ENCODE measurements around the gene THAP11. TPM values are rescaled to one million over a fixed set of nuclear protein-coding genes. Genes with fewer than 3 reads are reported as not detected.
"Not testable (repeated sequence)": the region's sequence is repeated elsewhere in the genome, so short reads cannot be mapped to it uniquely, and the experiment has no call there.

The THAP11 gene
- polyA plus RNA-seq, 1 donor from 2014 or later: 42.6 TPM

DNA sequence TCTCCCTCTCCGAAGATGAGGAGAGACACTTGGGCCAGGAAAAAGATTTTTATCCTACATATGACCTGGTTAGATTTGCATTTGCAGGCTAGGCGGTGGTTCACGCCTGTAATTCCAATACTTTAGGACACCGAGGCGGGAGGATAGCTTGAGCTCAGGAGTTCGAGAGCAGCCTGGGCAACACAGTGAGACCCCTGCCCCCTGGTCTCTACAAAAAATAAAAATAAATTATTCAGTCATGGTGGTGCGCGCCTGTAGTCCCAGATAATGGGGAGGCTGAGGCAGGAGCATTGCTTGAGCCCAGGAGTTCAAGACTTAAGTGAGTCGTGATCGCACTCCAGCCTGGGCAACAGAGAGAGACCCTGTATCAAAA is 7.9 kb upstream of the THAP11 start (continued):
- TF ChIP-seq RAD21 (conservative IDR thresholded peaks at IDR 0.05) (no peak), POLR2AphosphoS5 (IDR thresholded peaks at IDR 0.05) (no peak)

DNA sequence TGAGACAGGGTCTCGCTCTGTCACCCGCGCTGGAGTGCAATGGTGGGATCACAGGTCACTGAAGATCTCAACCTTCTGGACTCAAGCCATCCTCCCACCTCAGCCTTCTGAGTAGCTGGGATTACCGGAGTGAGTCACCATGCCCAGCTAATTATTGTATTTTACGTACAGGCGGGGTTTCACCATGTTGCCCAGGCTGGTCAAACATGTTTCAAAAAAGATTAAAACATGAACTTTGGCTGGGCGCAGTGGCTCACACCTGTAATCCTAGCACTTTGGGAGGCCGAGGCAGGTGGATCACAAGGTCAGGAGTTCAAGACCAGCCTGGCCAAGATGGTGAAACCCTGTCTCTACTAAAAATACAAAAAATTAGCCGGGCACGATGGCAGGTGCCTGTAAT is 4.9 kb upstream of the THAP11 start:
- not testable (repeated sequence) for H3K27ac ChIP-seq (ENCODE audit: low read length); H3K36me3 ChIP-seq (ENCODE audit: insufficient read depth, low read length); H2AFZ ChIP-seq (ENCODE audit: low read depth, low read length); H3K79me2 ChIP-seq (replicated peaks; ENCODE audit: insufficient read depth, low read length); H3K27me3 ChIP-seq (ENCODE audit: insufficient read depth, low read depth, low read length); H3K9me2 ChIP-seq (ENCODE audit: insufficient read depth, low read length); H4K20me1 ChIP-seq (ENCODE audit: insufficient read depth); H3F3A ChIP-seq (ENCODE audit: insufficient read depth, low read length, poor library complexity, severe bottlenecking); H3K9me3 ChIP-seq (ENCODE audit: low read length); H3K4me2 ChIP-seq (ENCODE audit: low read length); H3K9ac ChIP-seq (ENCODE audit: low read length); H3K4me3 ChIP-seq (ENCODE audit: low read length)

DNA sequence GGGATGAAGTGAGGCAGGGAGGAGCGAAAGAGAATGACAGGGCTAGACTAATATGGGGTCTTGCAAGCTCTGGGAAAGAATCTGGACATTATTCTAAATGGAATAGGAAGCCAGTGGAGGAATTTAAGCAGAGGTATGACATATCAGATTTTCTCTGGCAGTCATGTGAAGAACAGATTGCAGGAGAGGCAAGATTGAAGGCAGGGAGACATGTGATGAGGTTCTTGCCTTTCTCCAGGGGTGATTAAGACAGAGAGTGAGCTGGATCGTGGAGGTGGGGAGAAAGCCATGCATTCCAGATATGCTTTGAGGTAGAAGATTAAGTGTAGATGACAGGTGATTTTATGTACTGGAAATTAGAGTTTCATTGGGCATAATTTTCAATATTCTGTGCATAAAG is 4.3 kb upstream of the THAP11 start:
- H3K79me2 ChIP-seq (replicated peaks; ENCODE audit: insufficient read depth, low read length): peaks cover 4% of the 10 kb centered on the region

More for the DNA sequence above, 4.3 kb upstream of the THAP11 start:
- H3K9ac ChIP-seq (ENCODE audit: low read length): no peak overlapping the region
- H2AFZ ChIP-seq (ENCODE audit: low read depth, low read length): no peak overlapping the region
- H3F3A ChIP-seq (ENCODE audit: insufficient read depth, low read length, poor library complexity, severe bottlenecking): no peaks in the 10 kb centered on the region
- H3K9me3 ChIP-seq (ENCODE audit: low read length): no peaks in the 10 kb centered on the region
- no peaks in the 10 kb centered on the region for H3K9me2 ChIP-seq (ENCODE audit: insufficient read depth, low read length)
- no peak overlapping the region for H3K4me2 ChIP-seq (ENCODE audit: low read length)
- no peak overlapping the region for H3K4me3 ChIP-seq (ENCODE audit: low read length)
- no peaks in the 10 kb centered on the region for H4K20me1 ChIP-seq (ENCODE audit: insufficient read depth)
- no peaks in the 10 kb centered on the region for H3K27me3 ChIP-seq (ENCODE audit: insufficient read depth, low read depth, low read length)
- H3K27ac ChIP-seq (ENCODE audit: low read length): no peak overlapping the region
- no peaks in the 10 kb centered on the region for H3K36me3 ChIP-seq (ENCODE audit: insufficient read depth, low read length)
- TF ChIP-seq EP300 (conservative IDR thresholded peaks at IDR 0.05; ENCODE audit: poor library complexity, severe bottlenecking) (no peak), TAF1 (IDR thresholded peaks at IDR 0.05; ENCODE audit: low read depth) (no peak), EZH2 (IDR thresholded peaks at IDR 0.05; ENCODE audit: borderline replicate concordance, insufficient read depth, low read length, poor library complexity, severe bottlenecking) (no peak), POLR2AphosphoS5 (IDR thresholded peaks at IDR 0.05) (no peak), RAD21 (conservative IDR thresholded peaks at IDR 0.05) (no peak), MXI1 (conservative IDR thresholded peaks at IDR 0.05; ENCODE audit: poor library complexity, severe bottlenecking) (no peak), SMC3 (conservative IDR thresholded peaks at IDR 0.05; ENCODE audit: poor library complexity) (no peak)
- TF ChIP-seq, protein P1, sequence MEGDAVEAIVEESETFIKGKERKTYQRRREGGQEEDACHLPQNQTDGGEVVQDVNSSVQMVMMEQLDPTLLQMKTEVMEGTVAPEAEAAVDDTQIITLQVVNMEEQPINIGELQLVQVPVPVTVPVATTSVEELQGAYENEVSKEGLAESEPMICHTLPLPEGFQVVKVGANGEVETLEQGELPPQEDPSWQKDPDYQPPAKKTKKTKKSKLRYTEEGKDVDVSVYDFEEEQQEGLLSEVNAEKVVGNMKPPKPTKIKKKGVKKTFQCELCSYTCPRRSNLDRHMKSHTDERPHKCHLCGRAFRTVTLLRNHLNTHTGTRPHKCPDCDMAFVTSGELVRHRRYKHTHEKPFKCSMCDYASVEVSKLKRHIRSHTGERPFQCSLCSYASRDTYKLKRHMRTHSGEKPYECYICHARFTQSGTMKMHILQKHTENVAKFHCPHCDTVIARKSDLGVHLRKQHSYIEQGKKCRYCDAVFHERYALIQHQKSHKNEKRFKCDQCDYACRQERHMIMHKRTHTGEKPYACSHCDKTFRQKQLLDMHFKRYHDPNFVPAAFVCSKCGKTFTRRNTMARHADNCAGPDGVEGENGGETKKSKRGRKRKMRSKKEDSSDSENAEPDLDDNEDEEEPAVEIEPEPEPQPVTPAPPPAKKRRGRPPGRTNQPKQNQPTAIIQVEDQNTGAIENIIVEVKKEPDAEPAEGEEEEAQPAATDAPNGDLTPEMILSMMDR (IDR thresholded peaks at IDR 0.05; ENCODE audit: poor library complexity, severe bottlenecking): no peak
- TF ChIP-seq, protein P2, sequence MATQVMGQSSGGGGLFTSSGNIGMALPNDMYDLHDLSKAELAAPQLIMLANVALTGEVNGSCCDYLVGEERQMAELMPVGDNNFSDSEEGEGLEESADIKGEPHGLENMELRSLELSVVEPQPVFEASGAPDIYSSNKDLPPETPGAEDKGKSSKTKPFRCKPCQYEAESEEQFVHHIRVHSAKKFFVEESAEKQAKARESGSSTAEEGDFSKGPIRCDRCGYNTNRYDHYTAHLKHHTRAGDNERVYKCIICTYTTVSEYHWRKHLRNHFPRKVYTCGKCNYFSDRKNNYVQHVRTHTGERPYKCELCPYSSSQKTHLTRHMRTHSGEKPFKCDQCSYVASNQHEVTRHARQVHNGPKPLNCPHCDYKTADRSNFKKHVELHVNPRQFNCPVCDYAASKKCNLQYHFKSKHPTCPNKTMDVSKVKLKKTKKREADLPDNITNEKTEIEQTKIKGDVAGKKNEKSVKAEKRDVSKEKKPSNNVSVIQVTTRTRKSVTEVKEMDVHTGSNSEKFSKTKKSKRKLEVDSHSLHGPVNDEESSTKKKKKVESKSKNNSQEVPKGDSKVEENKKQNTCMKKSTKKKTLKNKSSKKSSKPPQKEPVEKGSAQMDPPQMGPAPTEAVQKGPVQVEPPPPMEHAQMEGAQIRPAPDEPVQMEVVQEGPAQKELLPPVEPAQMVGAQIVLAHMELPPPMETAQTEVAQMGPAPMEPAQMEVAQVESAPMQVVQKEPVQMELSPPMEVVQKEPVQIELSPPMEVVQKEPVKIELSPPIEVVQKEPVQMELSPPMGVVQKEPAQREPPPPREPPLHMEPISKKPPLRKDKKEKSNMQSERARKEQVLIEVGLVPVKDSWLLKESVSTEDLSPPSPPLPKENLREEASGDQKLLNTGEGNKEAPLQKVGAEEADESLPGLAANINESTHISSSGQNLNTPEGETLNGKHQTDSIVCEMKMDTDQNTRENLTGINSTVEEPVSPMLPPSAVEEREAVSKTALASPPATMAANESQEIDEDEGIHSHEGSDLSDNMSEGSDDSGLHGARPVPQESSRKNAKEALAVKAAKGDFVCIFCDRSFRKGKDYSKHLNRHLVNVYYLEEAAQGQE (IDR thresholded peaks at IDR 0.05; ENCODE audit: borderline replicate concordance): no peak

Data from neural cell (in vitro differentiated cells).